Spleen (tissue), 7 donors: Measurements from ENCODE around the gene CHD5.

ENCODE experiments used
- CTCF ChIP-seq, 11 experiments: fragments of 200-600 bp in 7 of 11; fragments of 450-650 bp in 4 of 11; sonication (generic) in 4 of 11; IDR thresholded peaks in 8 of 11; conservative IDR thresholded peaks in 3 of 11; 1 replicate in 7 of 11; 2 replicates in 4 of 11; pipeline versions ENCODE4 v1.4.0 to v1.8.0; 2016 to 2021; ENCODE audit warnings: antibody characterized with exemption in 11 of 11, inconsistent platforms in 4 of 11, mild to moderate bottlenecking in 1 of 11
- POLR2A ChIP-seq, 3 donors: fragments of 450-650 bp; IDR thresholded peaks; one replicate each; pipeline ENCODE4 v1.5.1; 2017; ENCODE audit warnings: antibody characterized with exemption in 3 of 3, mild to moderate bottlenecking in 1 of 3
- donor health status: DM: no; HTN: no; CAD: no; lungs with moderate emphysema.
- donor health status: DM: no; HTN: no; CAD: no.
- donor health status: DM: no; HTN: no; CAD: no.

GRCh38 chr1:6207921-6208320 is 27.8 kb upstream of the CHD5 start:
- no peak for TF ChIP-seq CTCF (IDR thresholded peaks at IDR 0.05 in 8 of 11, conservative IDR thresholded peaks at IDR 0.05 in 3 of 11)
- TF ChIP-seq POLR2A (IDR thresholded peaks at IDR 0.05): no peak
